ENCODE results near the gene VGF.

The VGF gene

DNA sequence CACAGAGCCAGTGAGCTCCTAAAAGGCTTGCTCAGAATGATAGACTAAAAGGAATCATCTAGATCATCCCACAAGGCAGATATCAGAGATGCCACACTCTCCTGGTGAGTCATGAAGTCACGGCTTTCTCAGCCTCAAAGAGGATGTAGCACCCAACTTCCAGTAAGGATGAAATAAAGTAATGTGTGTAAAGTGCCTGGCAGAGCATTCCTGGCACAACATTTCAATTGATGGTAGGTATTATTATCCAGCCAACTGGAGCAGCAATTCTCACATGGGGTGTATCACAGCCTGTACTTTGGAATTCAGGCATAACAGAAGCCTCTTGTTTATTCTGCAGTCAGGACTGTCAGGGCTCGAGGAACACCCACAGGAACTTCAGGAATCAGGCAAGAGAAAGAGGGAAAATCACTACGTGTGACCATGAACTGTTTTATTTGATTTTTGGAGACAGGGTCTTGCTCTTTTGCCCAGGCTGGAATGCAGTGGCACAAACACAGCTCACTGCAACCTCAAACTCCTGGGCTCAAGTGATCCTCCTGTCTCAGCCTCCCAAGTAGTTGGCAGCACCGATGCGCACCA lies 20.0 kb upstream of the VGF start:
- DNase-seq (ENCODE audit: low read depth in 2 of 2) = no peak

- no peak for DNase-seq (ENCODE audit: low read depth in 2 of 2)
These were observed 14.9 kb upstream of the VGF start, which contains the start of gene NAT16 for GRCh38 chr7:101180130-101180755. TSS of gene NAT16 (minus strand) at chr7:101180293. CDS start at chr7:101174807, 5,486 bp downstream.

GRCh38 chr7:101179713-101180112 lies 14.3 kb upstream of the VGF start:
- no peak for DNase-seq (ENCODE audit: low read depth in 2 of 2)

DNA sequence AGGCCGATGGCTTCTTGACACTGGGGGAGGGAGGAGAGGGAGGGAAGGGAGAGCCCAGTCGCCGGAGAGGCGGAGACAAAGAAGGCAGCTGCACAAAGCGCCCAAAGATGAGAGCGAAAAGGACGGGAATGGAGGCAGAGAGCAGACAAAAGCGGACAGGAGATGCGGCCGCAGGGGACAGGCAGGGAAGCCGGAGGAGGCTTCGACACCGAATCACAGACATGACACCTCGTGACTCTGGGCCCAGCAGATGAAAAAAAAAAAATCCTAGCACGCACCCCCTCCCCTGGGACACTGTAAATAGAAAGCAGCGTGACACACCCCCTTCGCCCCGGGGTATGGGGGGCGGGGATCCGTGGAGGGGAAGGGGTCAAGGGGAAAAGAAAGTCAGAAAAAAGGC lies 13.7 kb upstream of the VGF start:
- no peak for DNase-seq (ENCODE audit: low read depth in 2 of 2)

DNA sequence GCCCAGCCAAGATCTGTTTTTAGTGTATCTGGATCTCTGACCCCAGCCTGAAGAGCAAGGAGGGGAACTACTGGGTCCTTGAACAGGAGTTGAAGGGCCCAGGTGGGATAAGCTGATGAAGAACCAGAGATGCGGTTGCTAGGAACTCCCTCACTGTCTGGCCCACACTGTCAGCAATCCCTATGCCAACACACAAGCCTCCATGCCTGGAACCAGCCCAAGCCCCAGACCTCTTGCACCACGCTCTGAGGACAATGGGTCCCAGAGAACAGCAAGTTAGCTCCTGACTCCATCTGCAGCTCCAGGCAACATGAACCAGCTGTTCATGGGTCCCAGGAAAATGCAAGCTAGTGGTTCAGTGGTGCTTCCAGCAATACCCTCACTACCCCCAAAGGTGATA lies 12.3 kb upstream of the VGF start:
- no peak for DNase-seq (ENCODE audit: low read depth in 2 of 2)

- no peak for DNase-seq (ENCODE audit: low read depth in 2 of 2)
These were observed 10.3 kb upstream of the VGF start for GRCh38 chr7:101175664-101176063.

DNA sequence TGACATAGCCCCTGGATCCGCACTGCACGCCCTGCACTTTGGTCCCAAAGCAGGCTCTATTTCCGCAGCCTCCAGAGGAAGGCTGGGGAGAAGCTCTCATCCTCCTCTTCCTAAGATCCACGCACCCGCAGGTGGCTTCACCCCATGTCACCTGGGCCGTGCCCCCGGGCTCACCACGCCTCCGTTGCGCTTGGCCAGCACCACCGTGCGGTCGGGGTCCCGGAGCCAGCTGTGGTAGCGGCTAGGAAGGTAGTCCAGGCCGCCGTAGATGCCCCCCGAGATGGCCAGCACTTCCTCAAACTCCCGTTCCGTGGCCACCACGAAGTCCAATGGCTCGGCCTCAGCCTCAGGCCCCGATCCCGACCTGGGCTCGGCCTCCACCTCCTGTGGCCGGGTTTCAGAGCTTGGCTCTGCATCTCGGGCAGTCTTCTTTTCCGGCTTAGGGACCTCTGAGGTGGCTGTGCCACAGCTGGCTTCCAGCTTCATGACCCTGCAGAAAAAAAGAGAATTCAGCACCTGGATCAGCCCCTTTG lies 9.0 kb upstream of the VGF start:
- DNase-seq (ENCODE audit: low read depth in 2 of 2) = no peak

- DNase-seq (ENCODE audit: low read depth in 2 of 2) = peak; percentile 44 to 58
These were observed 8.4 kb upstream of the VGF start for GRCh38 chr7:101173752-101174244.

- DNase-seq (ENCODE audit: low read depth in 2 of 2) = no peak
These were observed 7.7 kb upstream of the VGF start for GRCh38 chr7:101172854-101173751.

DNA sequence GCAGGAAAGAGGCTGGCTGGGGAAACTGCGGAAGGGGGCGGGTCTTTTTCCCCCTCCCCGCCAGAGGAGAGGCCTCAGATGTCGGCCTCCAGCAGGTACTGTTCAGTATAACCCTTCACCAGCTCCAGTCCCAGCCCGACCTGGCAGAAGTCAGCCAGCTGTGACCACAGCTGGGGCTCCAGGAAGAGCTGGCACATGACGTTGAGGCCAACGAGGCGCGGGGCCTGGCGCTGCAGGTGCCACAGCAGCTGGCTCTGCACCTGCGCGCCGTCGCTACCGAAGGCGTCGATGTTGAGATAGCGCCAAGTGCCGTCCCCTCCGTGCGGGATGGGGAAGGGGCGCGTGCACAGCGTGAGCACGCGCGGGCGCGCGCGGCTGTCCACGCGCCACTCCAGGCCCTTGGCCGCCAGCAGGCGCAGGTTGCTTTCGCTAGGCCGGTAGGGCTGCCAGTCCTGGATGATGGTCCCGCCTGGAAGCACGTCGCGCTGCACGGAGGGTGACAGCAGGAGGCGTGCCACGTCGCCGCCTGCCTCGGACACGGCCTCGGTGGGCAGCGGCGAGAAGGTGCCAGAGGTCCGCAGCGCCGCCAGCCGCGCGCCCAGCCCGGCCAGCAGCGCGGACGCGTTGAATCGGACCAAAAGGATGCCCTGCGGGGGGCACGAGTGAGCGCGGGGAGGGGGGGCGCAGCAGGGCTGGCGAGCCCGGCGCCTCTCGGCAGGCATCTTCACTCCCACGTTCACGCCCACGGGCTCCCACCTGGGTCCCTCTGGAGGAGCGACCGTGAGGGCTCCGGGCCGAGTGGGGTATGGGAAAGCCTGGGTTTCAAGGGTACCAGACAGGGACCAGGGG lies 6.9 kb upstream of the VGF start:
- DNase-seq (ENCODE audit: low read depth in 2 of 2) = no peak

DNA sequence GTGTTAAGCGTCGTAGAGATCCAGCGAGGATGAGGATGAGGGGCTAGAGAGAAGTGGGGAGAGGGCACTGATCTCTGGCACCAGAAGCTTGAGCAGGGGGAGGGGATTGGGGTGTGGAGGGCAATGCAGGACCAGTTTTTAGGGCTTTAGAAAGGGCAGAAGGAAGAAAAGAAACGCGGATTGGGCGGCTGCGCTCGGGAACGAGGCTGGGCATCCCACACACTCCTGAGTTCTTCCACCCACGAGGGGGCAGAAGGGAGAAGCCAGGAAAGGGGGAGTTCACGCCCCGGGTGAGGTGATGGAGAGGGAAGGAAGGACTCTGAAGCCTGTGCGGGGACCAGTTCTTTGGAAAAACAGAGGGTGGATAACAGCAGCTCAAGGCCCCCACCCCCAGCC lies 6.1 kb upstream of the VGF start:
- no peak for DNase-seq (ENCODE audit: low read depth in 2 of 2)

DNA sequence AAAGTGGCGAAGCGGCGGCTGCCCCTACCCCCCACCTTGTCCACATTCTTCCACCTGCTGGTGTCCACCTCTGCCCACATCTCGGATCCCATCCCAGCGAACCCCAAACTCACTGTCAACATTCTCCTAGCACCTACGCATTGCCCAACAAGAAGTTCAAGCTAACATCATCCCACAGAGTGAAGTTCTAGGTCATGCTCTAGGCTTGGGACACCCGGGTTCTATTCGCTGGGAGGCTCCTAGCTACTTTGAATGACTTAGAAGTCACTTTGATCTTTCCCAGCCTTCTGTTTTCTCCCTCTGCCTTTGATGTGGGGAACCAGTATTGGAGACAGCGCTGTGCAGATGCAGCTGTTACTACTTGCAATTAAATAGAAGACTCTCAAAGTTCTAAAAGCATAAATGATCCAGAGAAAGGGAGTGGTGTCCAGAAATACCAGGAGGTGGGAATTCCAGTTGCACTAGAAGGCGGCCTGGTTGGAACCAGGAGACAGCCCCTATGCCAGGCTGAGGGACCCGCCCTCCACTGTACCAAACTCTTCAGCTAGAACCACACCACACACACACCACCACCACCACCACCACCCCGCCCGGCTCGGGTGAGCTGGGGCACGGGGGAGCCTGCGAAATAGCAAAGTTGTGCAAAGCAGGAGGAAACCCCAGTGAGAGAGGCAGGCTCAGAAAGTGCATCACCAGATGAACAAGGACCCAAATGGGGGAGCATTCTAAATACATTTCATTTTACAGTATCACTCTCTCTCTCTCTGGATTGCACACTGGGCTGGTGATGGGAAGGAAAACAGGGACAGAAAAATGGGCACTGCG lies 5.5 kb upstream of the VGF start:
- DNase-seq (ENCODE audit: low read depth in 2 of 2) = no peak

DNA sequence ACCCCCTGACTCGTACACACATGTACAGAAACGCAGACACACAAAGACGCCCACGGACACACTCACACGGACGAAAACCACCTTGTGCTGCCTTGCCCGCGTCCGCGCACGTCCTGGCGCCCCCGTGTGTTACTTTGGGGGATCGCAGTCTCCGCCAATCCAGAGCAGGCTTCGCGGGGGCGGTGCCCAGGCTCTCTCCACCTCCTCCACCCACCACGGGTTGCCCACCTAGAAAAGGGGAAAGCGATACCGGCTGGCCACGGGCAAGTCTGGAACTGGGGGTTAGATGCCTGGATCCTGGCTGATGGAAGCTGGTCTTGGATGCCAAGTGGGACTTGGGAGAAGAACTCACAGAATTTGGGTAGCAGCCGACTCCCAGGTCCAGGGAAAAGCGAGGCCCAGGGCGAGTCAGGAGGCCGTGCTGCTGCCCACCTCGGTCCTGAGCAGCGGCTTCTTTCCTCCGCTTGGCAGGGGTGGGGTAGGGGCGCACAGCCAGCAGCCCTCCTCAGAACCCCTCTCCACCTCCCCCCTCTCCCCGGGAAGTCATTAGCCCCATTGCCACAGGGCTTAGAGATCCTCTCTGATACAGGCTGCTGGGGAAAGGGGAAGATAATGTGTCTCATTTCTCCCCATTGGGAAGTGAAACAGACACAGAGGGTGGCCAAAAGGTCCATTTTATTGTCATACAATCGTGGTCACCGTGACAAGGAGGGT lies 4.6 kb upstream of the VGF start:
- DNase-seq (ENCODE audit: low read depth in 2 of 2) = peak; percentile 65 to 71

GRCh38 chr7:101169110-101169837 lies 3.9 kb upstream of the VGF start:
- no peak for DNase-seq (ENCODE audit: low read depth in 2 of 2)

DNA sequence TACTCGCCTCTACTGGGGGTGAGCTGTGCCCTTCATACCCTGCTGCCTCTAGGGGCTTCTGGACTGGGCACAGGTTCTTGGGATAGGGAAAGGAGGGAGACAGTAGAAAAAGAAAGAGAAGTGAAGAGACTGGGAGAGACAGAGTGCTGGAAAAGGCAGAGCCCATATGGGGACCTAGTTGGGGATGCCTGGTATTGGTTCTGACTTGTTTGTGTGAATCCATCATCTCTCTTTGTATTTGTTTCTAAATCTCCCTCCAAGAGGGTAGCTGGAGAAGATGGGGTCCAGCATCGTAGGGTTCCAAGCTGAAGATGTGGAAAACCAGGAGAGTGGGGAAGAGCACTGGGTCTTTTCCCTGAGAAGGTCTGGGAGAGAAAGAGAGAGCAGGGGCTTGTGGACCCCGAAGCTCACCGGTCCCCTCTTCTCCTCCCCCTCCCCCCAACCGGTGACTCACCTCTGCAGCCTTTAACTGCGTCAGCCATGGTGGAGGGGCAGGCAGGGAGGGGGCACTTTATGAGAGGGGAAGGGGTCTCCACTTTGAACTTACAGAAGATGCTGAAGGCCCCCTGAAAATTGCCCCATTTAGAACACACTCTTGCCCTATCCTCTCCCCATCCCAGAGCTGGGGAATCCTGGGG lies 3.2 kb upstream of the VGF start:
- DNase-seq (ENCODE audit: low read depth in 2 of 2) = no peak

- DNase-seq (ENCODE audit: low read depth in 2 of 2) = no peak
These were observed 2.5 kb upstream of the VGF start for GRCh38 chr7:101167645-101168411.

DNA sequence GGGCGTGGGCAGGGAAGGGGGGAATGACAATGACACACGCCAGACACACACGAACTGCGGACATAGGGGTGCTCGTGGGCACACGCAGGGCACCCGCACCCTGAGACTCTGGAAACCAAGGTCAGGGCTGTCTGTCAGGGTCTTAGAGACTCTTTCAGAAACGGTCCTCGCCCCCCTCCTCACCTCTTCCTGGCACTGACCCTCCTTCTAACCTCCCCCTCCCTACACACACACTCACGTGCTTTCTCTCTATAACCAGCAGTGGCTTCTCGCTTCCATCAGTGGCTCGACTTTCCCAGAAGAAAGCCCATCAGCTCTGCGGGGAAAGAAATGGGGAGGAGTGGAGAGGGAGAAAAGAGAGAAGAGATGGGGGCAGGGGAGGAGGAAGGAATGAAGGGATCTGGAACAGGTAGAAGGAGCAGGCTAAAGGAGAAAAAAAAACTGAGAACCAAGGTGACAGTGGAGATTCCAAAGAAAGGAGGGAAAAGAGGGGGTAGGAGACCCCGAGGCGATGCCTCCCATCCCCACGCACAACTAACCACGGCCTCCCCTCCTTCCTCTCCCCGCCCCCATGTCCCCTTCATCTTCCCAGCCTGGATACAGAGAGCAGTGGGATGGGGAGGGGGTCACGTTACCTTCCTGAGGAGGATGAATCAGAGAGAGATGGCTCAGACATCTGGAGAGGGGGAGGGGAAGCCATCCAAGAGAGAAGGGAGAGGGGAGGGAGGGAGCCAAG lies 1.7 kb upstream of the VGF start:
- no peak for DNase-seq (ENCODE audit: low read depth in 2 of 2)

GRCh38 chr7:101166648-101166908 lies 1.2 kb upstream of the VGF start:
- no peak for DNase-seq (ENCODE audit: low read depth in 2 of 2)

Measured in stimulated activated CD8-positive, alpha-beta memory T cell treated with anti-CD3 and anti-CD28 coated beads, Interleukin-15, amount 100 ng/mL, for 48 hours (primary cell).